Lower leg skin (tissue), 3 donors: ENCODE results near the gene ZNF689.

Experiments
- CTCF ChIP-seq, 3 donors: fragments of 450-650 bp; IDR thresholded peaks; one replicate each; pipeline ENCODE4 v1.5.1; 2016; ENCODE audit warnings: antibody characterized with exemption in 3 of 3, mild to moderate bottlenecking in 3 of 3, moderate library complexity in 2 of 3
- POLR2A ChIP-seq, 2 donors: fragments of 450-650 bp; IDR thresholded peaks; one replicate each; pipeline ENCODE4 v1.6.1; 2016 to 2017; ENCODE audit warnings: antibody characterized with exemption in 2 of 2, mild to moderate bottlenecking in 1 of 2, moderate library complexity in 1 of 2

GRCh38 chr16:30571445-30572322 lies 38.5 kb downstream of the ZNF689 start, which contains the start of gene ZNF688:
- no peak for TF ChIP-seq CTCF (IDR thresholded peaks at IDR 0.05)
- no peak for TF ChIP-seq POLR2A (IDR thresholded peaks at IDR 0.05)
